Stomach smooth muscle (tissue), 2 donors: ENCODE measurements around the gene DEPDC5.

Experiments used
- H3K27ac ChIP-seq: one replicate; pipeline ENCODE4 v1.7.0; 2013; ENCODE audit warnings: mild to moderate bottlenecking, low read length, inconsistent platforms
- H3K27me3 ChIP-seq, 2 donors: one replicate each; pipeline ENCODE4 v1.7.0; 2013; ENCODE audit warnings: low read length in 2 of 2; ENCODE audit not compliant: insufficient read depth in 2 of 2, control insufficient read depth in 1 of 2
- H3K36me3 ChIP-seq, 2 donors: one replicate each; pipeline ENCODE4 v1.7.0; 2013; ENCODE audit warnings: low read length in 2 of 2; ENCODE audit not compliant: control insufficient read depth in 2 of 2, insufficient read depth in 2 of 2
- H3K4me1 ChIP-seq: one replicate; pipeline ENCODE4 v1.7.0; 2013; ENCODE audit warnings: low read length; ENCODE audit not compliant: control insufficient read depth, insufficient read depth
- H3K4me3 ChIP-seq, 2 donors: one replicate each; pipeline ENCODE4 v1.7.0; 2013; ENCODE audit warnings: low read length in 2 of 2
- H3K9ac ChIP-seq, 2 donors: one replicate each; pipeline ENCODE4 v1.7.0; 2013; ENCODE audit warnings: low read length in 2 of 2, mild to moderate bottlenecking in 1 of 2
- H3K9me3 ChIP-seq, 2 donors: one replicate each; pipeline ENCODE4 v1.7.0; 2013; ENCODE audit warnings: low read length in 2 of 2; ENCODE audit not compliant: control insufficient read depth in 2 of 2
- donor health status: healthy.
- donor health status: Pancreatic carcinoma.

DEPDC5 gene

DNA sequence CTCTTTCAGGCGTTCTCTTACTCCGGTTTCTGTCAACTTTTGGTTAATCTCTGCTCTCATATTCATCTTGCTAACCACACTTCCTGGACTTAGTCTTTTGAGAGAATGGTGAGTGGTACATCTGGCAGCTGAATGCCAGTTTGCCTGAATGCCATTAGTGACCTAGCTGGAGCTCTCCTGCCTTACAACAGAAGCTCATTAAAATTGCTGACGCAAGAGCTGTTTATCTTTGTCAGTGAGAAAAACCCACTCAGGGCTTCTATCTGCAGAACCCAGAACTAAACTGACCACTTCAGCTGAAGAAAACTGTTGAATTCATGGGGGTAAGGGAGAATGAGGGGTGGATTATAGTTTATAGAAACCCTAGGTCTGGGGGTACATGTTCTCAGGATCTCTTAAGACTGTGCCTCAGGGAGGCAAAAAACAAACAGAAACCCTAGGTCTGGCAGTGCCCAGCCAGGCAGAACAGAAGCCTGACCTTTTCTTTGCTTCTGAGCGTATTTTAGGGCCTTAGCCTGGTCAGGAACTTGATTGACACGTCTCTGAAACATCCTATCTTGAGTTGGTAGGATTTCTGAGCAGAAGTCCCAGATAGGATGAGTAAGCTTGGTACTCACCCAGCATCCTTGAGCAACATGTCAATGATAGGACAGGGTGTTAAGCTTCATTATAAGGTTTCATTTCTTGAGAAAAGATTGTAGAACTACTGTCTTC, 137.7 kb downstream of the DEPDC5 start:
- no peak overlapping the region for H3K4me3 ChIP-seq
- H3K36me3 ChIP-seq, result peaks cover 14% of the 10 kb centered on the region in 2 donors
- no peaks in the 10 kb centered on the region for H3K9me3 ChIP-seq
- no peak overlapping the region for H3K9ac ChIP-seq
- H3K27ac ChIP-seq, result no peak overlapping the region
- no peaks in the 10 kb centered on the region for H3K4me1 ChIP-seq
- H3K27me3 ChIP-seq, result no peaks in the 10 kb centered on the region

DNA sequence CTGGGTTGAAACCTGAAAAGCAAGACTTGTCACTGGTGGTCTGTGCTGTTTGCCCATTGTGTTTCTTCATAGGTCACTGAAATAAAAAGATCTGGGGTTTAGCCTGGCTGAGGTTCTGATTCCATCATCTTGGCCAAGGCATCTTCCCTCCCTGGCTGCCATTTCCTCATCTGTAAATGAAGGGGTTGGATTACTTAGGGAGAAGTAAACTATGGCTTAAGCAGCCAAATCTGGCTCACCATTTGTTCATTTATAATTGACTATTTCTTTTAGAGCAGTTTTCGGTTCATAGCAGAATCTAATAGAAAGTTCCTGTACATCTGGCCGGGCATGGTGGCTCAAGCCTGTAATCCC, 138.2 kb downstream of the DEPDC5 start:
- H3K9me3 ChIP-seq, result no peaks in the 10 kb centered on the region
- H3K36me3 ChIP-seq, result peaks cover 14% of the 10 kb centered on the region in 2 donors
- no peak overlapping the region for H3K4me3 ChIP-seq
- no peaks in the 10 kb centered on the region for H3K4me1 ChIP-seq
- no peak overlapping the region for H3K27ac ChIP-seq
- H3K9ac ChIP-seq, result no peak overlapping the region
- H3K27me3 ChIP-seq, result no peaks in the 10 kb centered on the region

GRCh38 chr22:31893460-31893859, 139.6 kb downstream of the DEPDC5 start:
- no peaks in the 10 kb centered on the region for H3K9me3 ChIP-seq
- no peaks in the 10 kb centered on the region for H3K27me3 ChIP-seq
- H3K36me3 ChIP-seq, result peaks cover 14 to 19% of the 10 kb centered on the region in 2 donors
- H3K4me3 ChIP-seq, result no peak overlapping the region
- H3K27ac ChIP-seq, result no peak overlapping the region
- no peaks in the 10 kb centered on the region for H3K4me1 ChIP-seq
- H3K9ac ChIP-seq, result no peak overlapping the region

- Histone ChIP-seq H3K36me3 (peaks cover 6 to 16% of the 10 kb centered on the region in 2 donors), H3K4me3 (no peak overlapping the region), H3K9me3 (no peaks in the 10 kb centered on the region), H3K27me3 (no peaks in the 10 kb centered on the region), H3K4me1 (no peaks in the 10 kb centered on the region), H3K9ac (no peak overlapping the region), H3K27ac (no peak overlapping the region)
Measured at GRCh38 chr22:31895411-31896123, 141.7 kb downstream of the DEPDC5 start.

- Histone ChIP-seq H3K27ac (no peak overlapping the region), H3K9me3 (no peaks in the 10 kb centered on the region), H3K36me3 (peaks cover 9 to 18% of the 10 kb centered on the region in 2 donors), H3K9ac (no peak overlapping the region), H3K4me1 (no peaks in the 10 kb centered on the region), H3K27me3 (no peaks in the 10 kb centered on the region), H3K4me3 (no peak overlapping the region)
Measured at GRCh38 chr22:31896472-31896871, 142.7 kb downstream of the DEPDC5 start.

- Histone ChIP-seq H3K4me1 (no peaks in the 10 kb centered on the region), H3K4me3 (no peak overlapping the region), H3K36me3 (peaks cover 17 to 21% of the 10 kb centered on the region in 2 donors), H3K9ac (no peak overlapping the region), H3K27ac (no peak overlapping the region), H3K9me3 (no peaks in the 10 kb centered on the region), H3K27me3 (no peaks in the 10 kb centered on the region)
Measured at GRCh38 chr22:31897842-31898805, 144.3 kb downstream of the DEPDC5 start.

DNA sequence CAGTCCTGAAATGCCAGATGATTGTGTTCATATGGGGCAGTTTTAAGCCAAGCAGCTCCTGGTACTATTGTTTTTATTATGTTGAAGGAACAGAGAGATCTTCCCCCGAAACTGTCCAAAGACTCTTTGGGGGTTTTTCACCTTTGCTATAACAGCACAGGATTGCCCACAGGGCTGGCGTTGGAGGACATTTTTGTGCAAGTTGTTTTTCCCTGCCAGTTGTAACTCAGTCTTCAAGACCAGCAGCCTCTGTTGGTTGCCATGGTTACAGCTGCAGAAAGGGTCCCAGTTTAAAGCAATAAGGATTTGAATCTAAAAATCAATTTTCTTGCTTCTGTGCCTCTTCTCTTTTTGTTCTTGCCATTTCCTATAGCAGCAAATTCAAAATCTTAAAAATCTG, 145.1 kb downstream of the DEPDC5 start:
- no peaks in the 10 kb centered on the region for H3K27me3 ChIP-seq
- no peaks in the 10 kb centered on the region for H3K4me1 ChIP-seq
- no peak overlapping the region for H3K9ac ChIP-seq
- peaks cover 14 to 18% of the 10 kb centered on the region in 2 donors for H3K36me3 ChIP-seq
- H3K27ac ChIP-seq, result no peak overlapping the region
- no peaks in the 10 kb centered on the region for H3K9me3 ChIP-seq
- no peak overlapping the region for H3K4me3 ChIP-seq

GRCh38 chr22:31899669-31900068, 145.8 kb downstream of the DEPDC5 start:
- peaks cover 14 to 21% of the 10 kb centered on the region in 2 donors for H3K36me3 ChIP-seq
- H3K4me1 ChIP-seq, result no peaks in the 10 kb centered on the region
- H3K9me3 ChIP-seq, result no peaks in the 10 kb centered on the region
- H3K27me3 ChIP-seq, result no peaks in the 10 kb centered on the region
- no peak overlapping the region for H3K9ac ChIP-seq
- H3K27ac ChIP-seq, result no peak overlapping the region
- H3K4me3 ChIP-seq, result no peak overlapping the region

DNA sequence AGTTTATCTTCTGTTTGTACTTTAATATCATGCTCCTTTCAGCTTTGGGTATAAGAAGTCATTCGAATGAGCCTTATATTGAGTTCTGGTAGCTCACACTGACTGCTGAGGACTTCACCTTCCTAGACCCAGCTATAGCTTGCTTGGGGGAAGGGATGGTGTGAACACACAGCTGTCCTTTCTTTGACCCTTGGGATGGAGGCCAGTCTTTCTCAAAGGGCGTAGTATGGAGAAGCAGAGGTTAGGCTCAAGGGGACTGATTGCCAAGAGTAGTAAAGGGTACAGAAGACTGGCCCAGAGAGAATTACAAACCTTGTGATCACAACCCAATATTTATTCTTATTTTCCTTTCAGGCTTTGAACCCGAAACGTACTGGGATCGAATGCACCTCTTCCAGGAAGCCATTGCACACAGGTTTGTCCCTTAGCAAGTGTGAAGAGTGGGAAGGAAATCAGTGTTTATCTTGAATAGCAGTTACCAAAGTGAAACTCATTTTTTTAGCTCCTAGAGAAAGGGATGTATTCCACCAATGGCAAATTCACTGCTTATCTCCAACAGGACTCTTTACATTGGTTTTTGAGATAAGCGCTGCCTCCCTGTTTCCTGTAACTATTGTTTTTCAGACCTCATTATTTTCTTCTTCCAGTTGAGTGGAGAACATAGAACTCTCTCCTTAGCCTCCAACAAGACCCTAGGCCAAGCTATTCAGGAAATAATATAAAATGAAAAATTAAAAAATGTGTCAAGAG, 147.7 kb downstream of the DEPDC5 start:
- H3K27ac ChIP-seq, result no peak overlapping the region
- H3K9me3 ChIP-seq, result no peaks in the 10 kb centered on the region
- H3K27me3 ChIP-seq, result no peaks in the 10 kb centered on the region
- no peak overlapping the region for H3K4me3 ChIP-seq
- H3K36me3 ChIP-seq, result peaks cover 15 to 27% of the 10 kb centered on the region in 2 donors
- no peak overlapping the region for H3K9ac ChIP-seq
- H3K4me1 ChIP-seq, result no peaks in the 10 kb centered on the region

DNA sequence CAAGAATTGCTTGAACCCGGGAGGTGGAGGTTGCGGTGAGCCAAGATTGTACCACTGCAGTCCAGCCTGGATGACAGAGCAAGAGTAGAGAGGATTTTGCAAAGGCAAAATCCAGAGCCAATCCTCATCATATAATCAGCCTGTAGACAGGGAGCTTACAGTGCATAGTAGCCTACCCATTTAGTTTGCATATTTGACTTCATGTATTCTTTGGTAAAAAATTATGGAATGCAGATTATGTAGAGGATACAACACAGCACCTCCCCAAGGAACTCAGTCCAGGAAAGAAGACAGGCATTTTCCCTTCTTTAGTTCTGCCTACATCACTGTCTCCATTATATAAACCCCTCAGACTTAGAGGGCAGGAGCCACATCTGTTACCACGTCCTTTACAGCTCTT, 150.8 kb downstream of the DEPDC5 start:
- H3K36me3 ChIP-seq, result peaks cover 15 to 29% of the 10 kb centered on the region in 2 donors
- H3K27me3 ChIP-seq, result no peaks in the 10 kb centered on the region
- H3K27ac ChIP-seq, result no peak overlapping the region

More for the DNA sequence above, 150.8 kb downstream of the DEPDC5 start:
- Histone ChIP-seq H3K4me1 (no peaks in the 10 kb centered on the region), H3K4me3 (no peak overlapping the region), H3K9ac (no peak overlapping the region), H3K9me3 (no peaks in the 10 kb centered on the region)
